Mesenchymal stem cell (in vitro differentiated cells and primary cell): ENCODE measurements around the gene KISS1.

ENCODE experiments used
- DNase-seq: peaks from one replicate; pipeline ENCODE4 v3.0.0-alpha.2; 2013
- H2AFZ ChIP-seq: one replicate; pipeline ENCODE4 v1.6.1; 2013; ENCODE audit warnings: low read depth, mild to moderate bottlenecking, control low read depth, inconsistent platforms, low read length, moderate library complexity
- H2AK5ac ChIP-seq: 2 replicates; pipeline ENCODE4 v1.6.1; 2013; ENCODE audit warnings: low read length, moderate library complexity, mild to moderate bottlenecking, inconsistent platforms; ENCODE audit not compliant: severe bottlenecking
- H2BK120ac ChIP-seq: one replicate; pipeline ENCODE4 v1.6.1; 2013; ENCODE audit warnings: low read depth, mild to moderate bottlenecking, inconsistent platforms, low read length, moderate library complexity
- H2BK12ac ChIP-seq, 2 experiments: one replicate each; pipeline ENCODE4 v1.6.1; 2013; ENCODE audit warnings: inconsistent platforms in 2 of 2, low read length in 2 of 2, mild to moderate bottlenecking in 2 of 2, moderate library complexity in 2 of 2, control low read depth in 1 of 2
- H2BK15ac ChIP-seq: one replicate; pipeline ENCODE4 v1.6.1; 2013; ENCODE audit warnings: mild to moderate bottlenecking, low read depth, inconsistent platforms; ENCODE audit not compliant: poor library complexity, severe bottlenecking
- H2BK5ac ChIP-seq: 2 replicates; pipeline ENCODE4 v1.6.1; 2013; ENCODE audit warnings: low read depth, mild to moderate bottlenecking, low read length, control low read depth, inconsistent platforms; ENCODE audit not compliant: poor library complexity, severe bottlenecking
- H3K14ac ChIP-seq, 2 experiments: one replicate each; pipeline ENCODE4 v1.6.1; 2013; ENCODE audit warnings: inconsistent platforms in 2 of 2, low read length in 2 of 2, control low read depth in 1 of 2, mild to moderate bottlenecking in 1 of 2, moderate library complexity in 1 of 2
- H3K18ac ChIP-seq, 2 experiments: one replicate each; pipeline ENCODE4 v1.6.1; 2013; ENCODE audit warnings: inconsistent platforms in 2 of 2, low read length in 2 of 2, control low read depth in 1 of 2, low read depth in 1 of 2, mild to moderate bottlenecking in 1 of 2
- H3K23ac ChIP-seq, 2 experiments: one replicate each; pipeline ENCODE4 v1.6.1; 2013; ENCODE audit warnings: inconsistent platforms in 2 of 2, low read length in 2 of 2, mild to moderate bottlenecking in 2 of 2, moderate library complexity in 2 of 2, control low read depth in 1 of 2
- H3K27ac ChIP-seq: 2 replicates; pipeline ENCODE4 v1.5.1; 2013; ENCODE audit warnings: mild to moderate bottlenecking, moderate library complexity, low read length, control low read depth, inconsistent platforms; ENCODE audit not compliant: poor library complexity, severe bottlenecking
- H3K27me3 ChIP-seq, 2 experiments: 2 replicates each; pipeline versions ENCODE4 v1.6.1 to v1.7.0; 2013; ENCODE audit warnings: low read length in 2 of 2, mild to moderate bottlenecking in 2 of 2, moderate library complexity in 2 of 2, control low read depth in 1 of 2, inconsistent platforms in 1 of 2; ENCODE audit not compliant: control insufficient read depth in 1 of 2, insufficient read depth in 1 of 2
- H3K36me3 ChIP-seq, 2 experiments: 2 replicates each; pipeline versions ENCODE4 v1.6.1 to v1.7.0; 2013; ENCODE audit warnings: low read length in 2 of 2, control low read depth in 1 of 2, inconsistent platforms in 1 of 2, low read depth in 1 of 2, mild to moderate bottlenecking in 1 of 2; ENCODE audit not compliant: insufficient read depth in 2 of 2, control insufficient read depth in 1 of 2
- H3K4ac ChIP-seq, 2 experiments: one replicate each; pipeline ENCODE4 v1.6.1; 2013; ENCODE audit warnings: inconsistent platforms in 2 of 2, low read length in 2 of 2, mild to moderate bottlenecking in 2 of 2, moderate library complexity in 2 of 2, control low read depth in 1 of 2, low read depth in 1 of 2
- H3K4me1 ChIP-seq: 2 replicates; pipeline ENCODE4 v1.6.1; 2013; ENCODE audit warnings: low read depth, low read length, control low read depth; ENCODE audit not compliant: control insufficient read depth, insufficient read depth
- H3K4me2 ChIP-seq: 2 replicates; pipeline ENCODE4 v1.6.1; 2013; ENCODE audit warnings: low read length, mild to moderate bottlenecking, inconsistent platforms; ENCODE audit not compliant: poor library complexity, severe bottlenecking
- H3K4me3 ChIP-seq, 2 experiments: 2 replicates each; pipeline versions ENCODE4 v1.5.1 to v1.7.0; 2013; ENCODE audit warnings: low read length in 2 of 2, mild to moderate bottlenecking in 2 of 2, control low read depth in 1 of 2, low read depth in 1 of 2; ENCODE audit not compliant: insufficient read depth in 1 of 2
- H3K79me1 ChIP-seq: replicated peaks from 2 replicates; pipeline ENCODE4 v1.6.1; 2013; ENCODE audit warnings: mild to moderate bottlenecking, control low read depth, low read length, inconsistent platforms; ENCODE audit not compliant: poor library complexity, severe bottlenecking
- H3K9ac ChIP-seq: 2 replicates; pipeline ENCODE4 v1.7.0; 2013; ENCODE audit warnings: mild to moderate bottlenecking, low read length, moderate library complexity
- H3K9me3 ChIP-seq: 2 replicates; pipeline ENCODE4 v1.7.0; 2013; ENCODE audit warnings: mild to moderate bottlenecking, low read length; ENCODE audit not compliant: control insufficient read depth
- H4K8ac ChIP-seq: one replicate; pipeline ENCODE4 v1.6.1; 2013; ENCODE audit warnings: inconsistent platforms, mild to moderate bottlenecking, low read length, moderate library complexity
- H4K91ac ChIP-seq: one replicate; pipeline ENCODE4 v1.6.1; 2013; ENCODE audit warnings: mild to moderate bottlenecking, low read length, inconsistent platforms
- WGBS: methylation state at CpG from one replicate; pipeline ENCODE4 v1.1.7; 2013; ENCODE audit warnings: mixed read lengths; 5-methylcytosine and 5-hydroxymethylcytosine counted together

KISS1 gene

DNA sequence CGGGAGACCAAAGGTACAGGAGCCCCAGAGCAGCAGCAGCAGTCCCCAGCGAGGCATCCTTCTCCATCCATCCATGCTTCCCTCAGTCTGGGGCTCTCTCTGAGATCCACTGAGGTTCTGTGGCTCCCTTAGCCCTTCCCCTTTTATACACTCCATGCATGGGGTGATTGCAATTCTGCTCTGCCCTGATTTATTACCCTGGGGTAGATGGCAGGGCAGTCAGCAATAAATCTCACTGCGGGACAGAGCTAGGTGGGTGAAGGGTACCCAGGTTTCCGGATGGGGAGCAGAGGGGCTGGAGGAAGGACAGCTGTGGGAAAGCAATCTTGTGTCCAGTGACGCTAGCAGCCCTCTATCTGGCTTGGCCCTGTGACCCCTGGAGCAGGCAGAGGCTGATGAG lies 30.1 kb downstream of the KISS1 start, which contains the start of gene REN:
TSS of gene REN (minus strand) at position 119 of the 400 bp plus-strand sequence. CDS start at position 75, 44 bp downstream.
- H3K14ac ChIP-seq = peak within 1 kb of the TSS in 1 of 2 experiments; percentile 20
- H2BK15ac ChIP-seq = no peak within 1 kb of the TSS
- no peak for DNase-seq

GRCh38 chr1:204162494-204163074 lies 33.7 kb downstream of the KISS1 start:
- Histone ChIP-seq H3K9ac (no peak overlapping the region), H4K8ac (no peak overlapping the region), H2BK12ac (no peak overlapping the region), H3K23ac (no peak overlapping the region), H3K4me1 (no peaks in the 10 kb centered on the region), H2BK120ac (no peak overlapping the region), H3K18ac (no peak overlapping the region), H3K27ac (no peak overlapping the region), H2BK5ac (no peak overlapping the region), H4K91ac (no peak overlapping the region), H3K36me3 (no peaks in the 10 kb centered on the region), H3K4me3 (no peak overlapping the region), H3K79me1 (no peaks in the 10 kb centered on the region), H3K9me3 (no peaks in the 10 kb centered on the region), H2AFZ (no peak overlapping the region), H3K14ac (no peak overlapping the region), H3K4ac (no peak overlapping the region), H3K4me2 (no peak overlapping the region), H2BK15ac (no peak overlapping the region), H2AK5ac (no peak overlapping the region), H3K27me3 (peaks cover 39 to 67% of the 10 kb centered on the region in 2 experiments)
- WGBS = under 1% methylated on average over 6 of the region's 7 CpGs
- DNase-seq = peak; percentile 66

More for the DNA sequence above, 30.1 kb downstream of the KISS1 start, which contains the start of gene REN:
- Histone ChIP-seq H3K9ac (no peak within 1 kb of the TSS), H2BK120ac (no peak within 1 kb of the TSS), H2AFZ (no peak within 1 kb of the TSS), H3K36me3 (no peaks in the 10 kb centered on the region), H4K91ac (peak within 1 kb of the TSS; percentile 37), H3K79me1 (no peaks in the 10 kb centered on the region), H3K4me3 (no peak within 1 kb of the TSS), H3K27ac (no peak within 1 kb of the TSS), H3K4ac (no peak within 1 kb of the TSS), H3K9me3 (peaks cover 13% of the 10 kb centered on the region), H2BK5ac (no peak within 1 kb of the TSS), H3K23ac (peak within 1 kb of the TSS in 1 of 2 experiments; percentile 19), H3K18ac (no peak within 1 kb of the TSS), H3K27me3 (peaks cover 18 to 37% of the 10 kb centered on the region in 2 experiments), H2BK12ac (no peak within 1 kb of the TSS), H2AK5ac (no peak within 1 kb of the TSS), H4K8ac (no peak within 1 kb of the TSS), H3K4me2 (no peak within 1 kb of the TSS), H3K4me1 (no peaks in the 10 kb centered on the region)
- WGBS = 80% methylated on average over 5 of the region's 5 CpGs

DNA sequence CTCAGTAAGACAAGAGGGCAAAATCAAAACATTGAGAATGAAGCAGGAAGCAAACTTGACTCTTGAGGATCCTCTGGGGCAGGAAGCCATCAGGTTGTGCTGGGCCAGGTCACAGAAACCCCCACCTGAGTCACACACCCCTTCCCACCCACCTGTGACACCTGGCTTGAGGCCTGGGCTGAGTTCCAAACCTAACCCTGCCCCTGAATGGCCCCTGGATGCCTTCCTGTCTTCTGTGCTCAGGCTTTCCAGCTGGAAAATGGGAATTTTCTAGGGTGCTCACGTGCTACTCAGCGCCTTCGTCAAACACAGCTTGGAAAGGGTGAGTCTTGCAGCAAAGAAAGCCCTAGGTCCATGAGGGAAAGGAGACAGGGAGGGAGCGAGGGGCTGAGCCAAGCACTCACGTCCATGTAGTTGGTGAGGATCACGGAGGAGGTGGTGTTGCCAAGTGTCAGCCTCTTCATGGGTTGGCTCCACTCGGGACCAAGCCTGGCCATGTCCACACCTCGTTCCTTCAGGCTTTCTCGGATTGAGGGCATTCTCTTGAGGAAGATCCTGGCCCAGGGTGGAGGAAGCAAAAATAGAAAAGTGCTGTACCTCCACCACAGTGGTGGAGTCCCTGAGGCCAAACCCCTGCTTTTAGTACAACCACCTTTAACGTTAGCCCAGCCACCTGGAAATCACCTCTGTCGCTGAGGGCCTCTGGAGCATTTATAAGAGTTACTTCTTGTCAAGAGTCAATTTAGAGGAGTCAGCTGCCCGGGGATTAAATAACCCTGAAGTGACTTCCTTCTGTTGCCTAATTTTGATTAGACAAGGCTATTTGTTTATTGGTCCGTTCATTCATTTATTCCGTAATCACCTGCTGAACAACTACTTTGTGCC lies 34.4 kb downstream of the KISS1 start:
- no peak for DNase-seq
- H2BK5ac ChIP-seq = no peak overlapping the region
- H3K18ac ChIP-seq = no peak overlapping the region
- H2AK5ac ChIP-seq = no peak overlapping the region
- no peak overlapping the region for H3K4me3 ChIP-seq
- no peaks in the 10 kb centered on the region for H3K79me1 ChIP-seq
- H4K8ac ChIP-seq = no peak overlapping the region
- H2BK15ac ChIP-seq = no peak overlapping the region
- H3K4me1 ChIP-seq = no peaks in the 10 kb centered on the region
- no peak overlapping the region for H2BK120ac ChIP-seq
- H3K9me3 ChIP-seq = no peaks in the 10 kb centered on the region
- H3K36me3 ChIP-seq = no peaks in the 10 kb centered on the region
- H3K9ac ChIP-seq = no peak overlapping the region
- H4K91ac ChIP-seq = no peak overlapping the region
- H2BK12ac ChIP-seq = no peak overlapping the region
- H3K27me3 ChIP-seq = peaks cover 47 to 68% of the 10 kb centered on the region in 2 experiments
- WGBS = 71% methylated on average over 13 of the region's 14 CpGs
- no peak overlapping the region for H3K4me2 ChIP-seq
- no peak overlapping the region for H3K23ac ChIP-seq
- H3K27ac ChIP-seq = no peak overlapping the region
- H2AFZ ChIP-seq = no peak overlapping the region
- no peak overlapping the region for H3K4ac ChIP-seq
- H3K14ac ChIP-seq = no peak overlapping the region

DNA sequence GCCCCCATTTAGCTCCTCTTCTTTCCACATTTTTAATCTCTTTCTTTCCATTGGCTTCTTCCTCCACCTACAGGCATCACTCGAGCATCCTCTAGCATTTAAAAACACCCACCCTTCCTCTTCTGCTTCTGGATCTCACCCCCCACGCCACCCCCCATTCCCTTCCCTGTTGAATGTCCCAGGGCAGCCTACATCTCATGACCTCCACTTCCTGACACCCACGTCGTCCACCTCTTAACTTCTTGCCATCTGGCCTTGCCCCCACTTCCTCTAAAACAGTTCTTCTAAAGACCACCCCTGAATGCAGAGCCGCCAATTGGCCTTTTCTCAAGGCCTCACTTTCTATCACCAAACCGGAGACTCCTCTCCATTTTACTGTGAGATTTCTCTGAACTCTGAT lies 38.3 kb downstream of the KISS1 start:
- Histone ChIP-seq H3K4me2 (no peak overlapping the region), H2BK120ac (no peak overlapping the region), H2AK5ac (no peak overlapping the region), H3K14ac (no peak overlapping the region), H3K9ac (no peak overlapping the region), H3K9me3 (no peaks in the 10 kb centered on the region), H3K4me3 (no peak overlapping the region), H3K79me1 (no peaks in the 10 kb centered on the region), H4K91ac (no peak overlapping the region), H2AFZ (no peak overlapping the region), H3K4ac (no peak overlapping the region), H3K27me3 (peaks cover 56 to 84% of the 10 kb centered on the region in 2 experiments), H4K8ac (no peak overlapping the region), H2BK12ac (no peak overlapping the region), H2BK5ac (no peak overlapping the region), H3K23ac (no peak overlapping the region), H3K4me1 (no peaks in the 10 kb centered on the region), H3K18ac (no peak overlapping the region), H2BK15ac (no peak overlapping the region), H3K27ac (no peak overlapping the region), H3K36me3 (no peaks in the 10 kb centered on the region)
- DNase-seq = no peak
- WGBS = 56% methylated on average over 6 of the region's 6 CpGs
